Measurements from ENCODE around the gene CSAD. TPM values are rescaled to one million over a fixed set of nuclear protein-coding genes. Genes with fewer than 3 reads are reported as not detected.

Gene CSAD
- total and polyA plus RNA-seq, 2 experiments from 2014 or later: 15.7 to 16.8 TPM

DNA sequence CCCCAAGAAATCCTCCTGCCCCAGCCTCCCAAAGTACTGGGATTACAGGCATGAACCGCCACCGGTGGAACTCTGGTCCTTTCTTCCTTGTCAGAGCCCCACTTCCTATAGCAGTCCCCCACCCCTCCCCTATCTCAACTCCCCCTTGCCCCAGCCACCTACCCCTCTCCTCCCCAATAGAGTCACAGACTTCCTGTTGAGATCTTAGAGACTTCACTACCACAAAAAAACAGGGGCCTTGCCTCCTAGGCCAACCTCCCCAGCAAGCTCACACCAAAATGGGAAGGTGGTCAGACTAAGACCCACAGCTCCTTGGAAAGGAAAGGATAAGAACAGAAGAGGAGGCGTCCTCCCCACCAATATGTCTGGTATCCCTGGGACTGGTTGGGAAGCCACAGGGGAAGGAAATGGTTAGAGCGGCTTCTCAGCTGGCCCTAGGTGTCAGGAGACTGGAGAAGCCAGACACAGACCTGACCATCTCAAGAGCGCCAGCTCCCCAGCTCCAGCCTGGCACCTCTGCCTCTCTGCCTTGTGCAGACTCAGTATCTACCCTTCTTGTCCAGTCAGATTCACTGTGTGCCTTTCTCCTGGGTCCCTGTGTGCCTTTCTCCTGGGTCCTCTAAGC lies 17.9 kb upstream of the CSAD start:
- Histone ChIP-seq H3K9me2 (replicated peaks; ENCODE audit: insufficient read depth) (no peaks in the 10 kb centered on the region), H3K4me3 (no peak overlapping the region), H3K36me3 (replicated peaks; ENCODE audit: insufficient read depth, low read depth) (no peaks in the 10 kb centered on the region), H3K4me1 (ENCODE audit: insufficient read depth) (peaks cover 3% of the 10 kb centered on the region), H2AFZ (no peak overlapping the region), H3K9me3 (ENCODE audit: low read depth) (no peaks in the 10 kb centered on the region), H3K79me2 (no peaks in the 10 kb centered on the region), H3K27ac (no peak overlapping the region), H4K20me1 (ENCODE audit: insufficient read depth, poor library complexity, severe bottlenecking) (no peaks in the 10 kb centered on the region), H3K4me2 (no peak overlapping the region), H3K27me3 (peaks cover 4% of the 10 kb centered on the region)
- TF ChIP-seq EZH2phosphoT487 (IDR thresholded peaks at IDR 0.05; ENCODE audit: low read depth, severe bottlenecking, unreplicated experiment) (no peak), EZH2 (IDR thresholded peaks at IDR 0.05; ENCODE audit: borderline replicate concordance) (no peak)
- TF ChIP-seq, protein P1, sequence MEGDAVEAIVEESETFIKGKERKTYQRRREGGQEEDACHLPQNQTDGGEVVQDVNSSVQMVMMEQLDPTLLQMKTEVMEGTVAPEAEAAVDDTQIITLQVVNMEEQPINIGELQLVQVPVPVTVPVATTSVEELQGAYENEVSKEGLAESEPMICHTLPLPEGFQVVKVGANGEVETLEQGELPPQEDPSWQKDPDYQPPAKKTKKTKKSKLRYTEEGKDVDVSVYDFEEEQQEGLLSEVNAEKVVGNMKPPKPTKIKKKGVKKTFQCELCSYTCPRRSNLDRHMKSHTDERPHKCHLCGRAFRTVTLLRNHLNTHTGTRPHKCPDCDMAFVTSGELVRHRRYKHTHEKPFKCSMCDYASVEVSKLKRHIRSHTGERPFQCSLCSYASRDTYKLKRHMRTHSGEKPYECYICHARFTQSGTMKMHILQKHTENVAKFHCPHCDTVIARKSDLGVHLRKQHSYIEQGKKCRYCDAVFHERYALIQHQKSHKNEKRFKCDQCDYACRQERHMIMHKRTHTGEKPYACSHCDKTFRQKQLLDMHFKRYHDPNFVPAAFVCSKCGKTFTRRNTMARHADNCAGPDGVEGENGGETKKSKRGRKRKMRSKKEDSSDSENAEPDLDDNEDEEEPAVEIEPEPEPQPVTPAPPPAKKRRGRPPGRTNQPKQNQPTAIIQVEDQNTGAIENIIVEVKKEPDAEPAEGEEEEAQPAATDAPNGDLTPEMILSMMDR (IDR thresholded peaks at IDR 0.05; ENCODE audit: poor library complexity): no peak
- DNase-seq (ENCODE audit: low spot score): no peak
- WGBS (ENCODE audit: low lambda C conversion rate, missing lambda C conversion rate): 89% methylated on average over 5 of the region's 5 CpGs

DNA sequence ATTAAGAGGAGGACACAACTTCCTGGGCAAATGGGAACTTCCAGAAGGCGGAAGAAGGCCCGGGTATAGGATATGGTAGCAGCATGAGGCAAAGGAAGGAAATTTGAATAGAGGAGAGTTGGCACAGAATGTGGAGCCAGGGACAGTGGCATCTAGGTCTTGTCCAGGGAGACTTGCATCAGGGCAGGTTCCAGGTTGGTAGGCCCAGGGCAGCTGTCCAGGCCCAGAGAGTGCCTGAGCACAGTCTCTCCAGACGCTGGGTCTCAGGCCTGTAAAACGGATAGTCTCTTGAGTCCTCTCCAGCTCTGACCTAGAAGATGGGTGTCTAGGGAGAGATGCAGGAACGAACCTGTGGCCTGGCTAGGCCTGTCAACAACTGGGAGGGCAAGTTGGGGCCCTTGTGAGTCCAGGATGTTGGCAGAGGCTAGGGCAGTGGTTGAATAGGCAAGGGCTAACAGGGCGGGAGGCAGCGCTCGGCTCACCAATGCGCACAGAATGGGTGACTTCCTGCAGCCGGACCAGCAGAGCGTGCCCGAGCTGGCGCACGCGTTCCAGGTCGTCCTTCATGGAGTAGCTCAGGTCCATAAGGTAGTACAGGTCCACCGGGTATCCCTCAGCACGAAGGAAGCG lies 16.4 kb upstream of the CSAD start:
- Histone ChIP-seq H3K4me3 (no peak overlapping the region), H3K4me1 (ENCODE audit: insufficient read depth) (peaks cover 3% of the 10 kb centered on the region), H3K36me3 (replicated peaks; ENCODE audit: insufficient read depth, low read depth) (no peaks in the 10 kb centered on the region), H3K4me2 (peak overlapping the region; percentile 82), H3K27ac (no peak overlapping the region), H3K79me2 (no peaks in the 10 kb centered on the region), H2AFZ (no peak overlapping the region), H3K9me3 (ENCODE audit: low read depth) (no peaks in the 10 kb centered on the region), H3K9me2 (replicated peaks; ENCODE audit: insufficient read depth) (no peaks in the 10 kb centered on the region), H4K20me1 (ENCODE audit: insufficient read depth, poor library complexity, severe bottlenecking) (no peaks in the 10 kb centered on the region), H3K27me3 (peaks cover 4% of the 10 kb centered on the region)
- DNase-seq (ENCODE audit: low spot score): no peak
- TF ChIP-seq EZH2phosphoT487 (IDR thresholded peaks at IDR 0.05; ENCODE audit: low read depth, severe bottlenecking, unreplicated experiment) (no peak), EZH2 (IDR thresholded peaks at IDR 0.05; ENCODE audit: borderline replicate concordance) (no peak)
- TF ChIP-seq, protein P1 (IDR thresholded peaks at IDR 0.05; ENCODE audit: poor library complexity): no peak
- WGBS (ENCODE audit: low lambda C conversion rate, missing lambda C conversion rate): 91% methylated on average over 18 of the region's 19 CpGs

DNA sequence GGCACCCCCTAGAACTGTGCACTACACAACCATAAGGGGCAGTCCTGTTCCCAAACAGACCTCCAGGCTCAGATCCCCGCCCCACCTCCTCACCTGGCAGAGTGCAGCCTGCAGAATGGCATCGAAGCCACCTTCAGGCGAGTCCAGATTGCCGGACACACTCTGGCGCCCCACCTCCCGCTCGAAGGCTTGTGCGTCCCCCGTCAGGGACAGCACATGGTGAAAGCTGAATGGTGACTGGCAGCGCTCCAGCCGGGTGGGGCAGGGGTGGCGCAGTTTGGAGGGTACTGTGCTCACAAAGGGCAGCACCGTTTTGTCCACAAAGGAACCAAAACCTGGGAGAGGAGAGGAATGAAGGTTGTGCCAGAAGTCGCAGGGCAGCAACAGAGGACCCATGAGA lies 15.8 kb upstream of the CSAD start:
- no peak overlapping the region for H3K4me2 ChIP-seq
- TF ChIP-seq EZH2 (IDR thresholded peaks at IDR 0.05; ENCODE audit: borderline replicate concordance): no peak
- TF ChIP-seq, protein P1 (IDR thresholded peaks at IDR 0.05; ENCODE audit: poor library complexity): no peak
- 91% methylated on average over 14 of the region's 14 CpGs for WGBS (ENCODE audit: low lambda C conversion rate, missing lambda C conversion rate)

More for the DNA sequence above, 15.8 kb upstream of the CSAD start:
- Histone ChIP-seq H3K9me3 (ENCODE audit: low read depth) (no peaks in the 10 kb centered on the region), H3K27me3 (peaks cover 4% of the 10 kb centered on the region), H3K9me2 (replicated peaks; ENCODE audit: insufficient read depth) (no peaks in the 10 kb centered on the region), H3K4me1 (ENCODE audit: insufficient read depth) (peaks cover 3% of the 10 kb centered on the region), H3K36me3 (replicated peaks; ENCODE audit: insufficient read depth, low read depth) (no peaks in the 10 kb centered on the region), H3K27ac (no peak overlapping the region), H3K4me3 (no peak overlapping the region), H2AFZ (no peak overlapping the region), H3K79me2 (no peaks in the 10 kb centered on the region), H4K20me1 (ENCODE audit: insufficient read depth, poor library complexity, severe bottlenecking) (no peaks in the 10 kb centered on the region)
- DNase-seq (ENCODE audit: low spot score): no peak

All from hepatocyte (in vitro differentiated cells).